AML-193 (cell line): ENCODE results near the gene SKIC8.

Experiments used
- DNase-seq, 2 experiments: peaks; one replicate each; lab custom pipeline; 2025; lab: John Stamatoyannopoulos, UW

Gene SKIC8

DNA sequence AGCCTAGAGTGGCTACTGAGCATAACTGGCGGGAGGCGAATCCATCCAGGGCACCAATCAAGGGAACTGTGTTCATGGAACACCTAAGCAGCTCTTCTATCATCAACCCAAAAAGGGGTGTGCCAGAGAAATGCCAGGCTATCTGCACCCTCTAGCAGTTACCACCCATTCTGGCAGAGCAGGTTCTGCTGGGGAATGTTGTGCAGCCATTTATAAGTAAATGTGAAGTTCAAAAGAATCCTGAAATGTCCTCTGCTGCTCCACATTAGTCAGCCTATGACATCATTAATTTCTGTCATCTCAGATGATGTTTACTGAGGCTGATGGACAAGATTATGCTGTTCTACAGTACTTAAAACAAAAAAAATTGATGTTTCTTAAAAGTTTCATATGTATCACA lies 7.7 kb downstream of the SKIC8 start:
- no peak for DNase-seq

DNA sequence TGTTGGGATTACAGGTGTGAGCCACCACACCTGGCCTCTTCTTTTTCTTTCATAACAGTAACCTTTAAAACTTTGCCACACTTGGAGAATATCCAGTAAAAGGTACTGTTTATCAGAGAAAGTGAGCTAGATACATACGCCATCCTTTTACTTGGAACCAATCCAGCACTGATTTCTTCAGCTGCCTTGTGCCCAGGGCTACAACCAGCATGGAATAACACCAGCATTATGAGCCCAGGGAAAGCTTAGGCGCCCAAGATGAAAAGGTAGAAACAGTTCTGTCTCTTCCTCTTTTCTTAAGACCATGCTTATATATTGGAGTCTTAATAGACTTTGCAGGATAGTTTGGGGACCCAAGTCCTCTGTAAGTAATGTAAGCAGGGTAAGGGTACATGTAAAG lies 8.4 kb downstream of the SKIC8 start:
- no peak for DNase-seq

DNA sequence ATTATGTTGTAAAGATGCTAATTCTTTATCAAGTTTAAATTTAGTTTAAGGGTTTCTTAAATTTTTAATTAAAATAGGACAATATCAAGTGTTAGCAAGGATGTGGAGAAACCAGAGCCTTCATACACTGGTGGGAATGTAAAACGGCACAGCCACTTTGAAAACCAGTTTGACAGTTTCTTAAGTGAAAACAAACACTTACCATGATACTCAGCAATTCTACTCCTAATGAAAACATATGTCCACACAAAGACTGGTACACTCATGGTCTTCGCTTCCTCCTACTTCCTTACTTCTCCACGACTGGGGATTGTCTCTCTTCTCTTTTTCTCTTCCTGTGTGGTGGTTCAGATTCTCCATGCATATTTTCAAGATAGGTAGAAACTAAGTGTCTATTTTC lies 9.2 kb downstream of the SKIC8 start:
- no peak for DNase-seq

DNA sequence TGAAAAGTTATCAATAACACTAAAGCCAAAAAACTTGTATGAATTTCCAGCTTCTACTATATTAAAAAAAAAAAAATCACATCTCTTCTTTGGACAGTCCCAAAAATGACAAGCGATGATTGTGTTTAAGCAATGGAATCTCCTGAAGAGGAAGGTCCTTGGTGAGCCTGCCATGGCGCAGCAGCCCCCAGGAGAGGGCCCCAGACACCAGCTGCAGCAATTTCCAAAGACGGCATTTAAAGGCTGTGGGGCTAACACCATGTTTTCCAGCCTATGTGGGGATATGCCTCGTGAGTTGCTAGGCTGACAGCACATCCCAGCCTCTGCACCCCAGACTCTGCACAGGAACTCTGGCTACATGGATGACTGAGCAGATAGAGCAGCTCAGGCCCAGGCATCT lies 14.7 kb downstream of the SKIC8 start:
- DNase-seq, result no peak

DNA sequence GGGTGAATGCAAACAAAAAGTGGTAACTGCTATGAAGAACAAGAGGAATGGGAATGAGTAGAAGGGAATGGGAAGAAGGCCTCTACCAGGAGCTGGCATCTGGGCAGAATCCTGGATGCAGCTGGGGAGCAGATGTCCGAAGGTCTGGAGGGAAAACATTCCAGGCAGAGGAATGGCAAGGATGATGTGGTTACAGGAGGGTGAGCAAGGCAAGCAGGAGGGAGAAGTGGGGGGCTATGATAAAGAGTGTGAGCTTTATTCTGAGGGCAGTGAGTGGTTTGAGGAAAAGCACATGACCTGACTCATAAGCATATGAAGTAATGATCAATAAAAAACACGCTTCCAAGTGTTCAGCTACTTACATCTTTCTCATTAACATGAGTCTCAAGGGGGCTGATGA lies 17.1 kb downstream of the SKIC8 start:
- DNase-seq, result no peak

DNA sequence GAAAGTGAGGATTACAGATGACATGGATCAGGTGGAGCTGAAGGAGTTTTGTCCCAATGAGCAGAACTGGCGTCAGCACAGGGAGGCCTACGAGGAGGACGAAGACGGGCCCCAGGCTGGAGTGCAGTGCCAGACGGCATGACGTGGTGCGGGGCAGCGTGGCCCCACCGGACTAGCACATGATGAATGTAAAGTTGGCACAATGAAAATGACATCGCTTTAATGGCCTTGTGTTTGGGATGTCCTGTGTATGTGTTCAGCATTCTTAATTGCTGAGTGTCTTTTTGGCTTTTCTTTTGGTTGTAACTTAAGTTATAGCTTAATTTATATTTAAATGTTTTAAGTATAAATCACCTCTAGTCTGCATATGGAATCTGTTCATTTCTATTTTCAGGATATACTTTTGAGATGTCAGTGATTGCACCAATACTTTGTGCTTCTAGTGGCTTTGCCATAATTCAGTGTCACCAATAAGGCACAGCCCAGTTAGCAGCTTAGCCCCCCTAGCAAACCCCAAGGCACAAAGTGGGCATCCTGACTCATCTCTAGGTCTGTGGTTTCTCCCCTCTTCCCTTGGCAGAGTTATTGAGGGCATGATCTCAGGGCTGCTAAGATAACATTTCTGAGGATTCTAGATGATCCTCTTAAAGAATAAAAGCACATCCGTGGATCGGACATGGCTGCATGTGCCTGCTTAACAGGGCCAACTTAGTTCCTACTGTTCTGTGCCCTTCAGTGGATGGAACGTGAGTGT lies 18.9 kb downstream of the SKIC8 start:
- DNase-seq, result no peak

DNA sequence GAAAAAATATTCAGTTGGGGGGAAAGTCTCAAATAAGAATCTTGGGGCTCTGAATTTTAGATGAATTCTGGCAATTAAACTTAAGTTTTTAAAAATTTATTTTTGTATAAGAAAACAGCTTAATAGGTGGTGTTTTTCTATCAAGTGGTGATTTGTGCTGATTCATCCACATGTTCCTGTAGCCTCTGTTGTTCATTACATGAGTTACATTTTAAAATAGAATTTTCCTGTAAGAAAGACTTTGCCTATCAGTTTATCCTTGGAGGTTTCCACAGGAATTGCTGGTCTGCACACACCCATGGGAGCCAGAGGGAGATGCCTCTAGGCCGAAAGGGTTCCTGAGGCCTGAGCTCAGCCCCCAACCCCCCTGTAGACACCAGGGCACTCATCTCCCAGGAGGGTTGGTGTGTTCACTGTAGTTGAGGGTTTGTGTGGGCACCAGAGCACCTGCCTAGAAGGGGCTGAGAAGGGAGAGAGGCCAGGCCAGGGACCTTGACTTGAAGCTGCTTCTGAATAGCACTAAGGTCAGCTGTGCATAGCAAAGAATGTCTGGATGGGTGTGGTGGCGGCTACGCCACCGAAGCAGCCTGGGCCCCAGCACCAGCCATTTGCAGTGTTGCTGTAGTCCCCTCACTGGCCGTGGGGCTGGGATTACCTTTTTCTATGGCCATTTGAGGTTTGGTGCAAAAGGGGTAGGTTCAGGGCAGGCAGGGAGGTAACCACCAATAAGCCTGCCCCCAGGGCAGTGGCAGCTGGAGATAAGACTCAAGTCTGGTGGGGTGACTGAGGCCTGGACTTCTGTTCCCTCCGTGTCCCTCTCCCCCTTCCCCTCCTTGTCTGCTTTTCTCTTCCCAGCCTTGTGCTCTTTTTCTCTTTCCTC lies 23.1 kb downstream of the SKIC8 start:
- DNase-seq, result no peak

DNA sequence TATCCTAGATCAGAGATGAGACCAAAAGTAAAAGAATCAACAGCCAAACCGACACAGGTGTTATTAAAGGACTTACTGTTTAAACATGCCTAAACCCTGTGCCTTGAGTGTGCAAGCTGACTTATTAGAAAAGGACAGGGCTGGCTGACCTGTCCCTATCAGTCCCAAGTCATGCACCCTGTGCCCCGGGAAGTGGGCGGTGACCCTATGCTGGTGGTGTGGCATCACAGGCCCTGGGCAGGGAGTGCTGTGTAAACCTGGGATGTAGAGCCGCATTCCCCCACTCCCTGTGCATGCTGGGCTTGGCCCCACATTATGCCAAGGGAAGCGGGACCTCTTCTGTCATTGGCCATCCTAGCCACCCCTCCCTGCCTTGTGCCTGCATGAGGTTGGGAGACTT lies 24.4 kb downstream of the SKIC8 start:
- no peak for DNase-seq

DNA sequence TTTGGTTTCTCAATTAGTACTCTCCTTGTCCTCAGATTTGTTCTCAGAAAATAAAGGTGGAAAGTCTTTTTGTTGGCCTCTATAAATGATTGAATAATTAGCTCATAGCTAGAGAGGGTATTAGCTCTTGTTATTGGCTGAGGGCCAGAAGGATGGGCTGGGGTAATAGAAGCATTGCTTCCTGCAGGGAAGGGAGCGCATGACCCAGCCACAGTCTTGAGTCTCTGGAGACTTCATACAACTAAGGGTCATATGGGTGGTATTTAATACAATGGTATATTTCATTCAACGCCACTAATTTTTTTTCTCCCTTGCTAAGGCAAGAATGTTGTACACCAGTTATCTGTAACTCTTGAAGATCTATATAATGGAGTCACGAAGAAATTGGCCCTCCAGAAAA lies 26.6 kb downstream of the SKIC8 start:
- DNase-seq, result no peak

DNA sequence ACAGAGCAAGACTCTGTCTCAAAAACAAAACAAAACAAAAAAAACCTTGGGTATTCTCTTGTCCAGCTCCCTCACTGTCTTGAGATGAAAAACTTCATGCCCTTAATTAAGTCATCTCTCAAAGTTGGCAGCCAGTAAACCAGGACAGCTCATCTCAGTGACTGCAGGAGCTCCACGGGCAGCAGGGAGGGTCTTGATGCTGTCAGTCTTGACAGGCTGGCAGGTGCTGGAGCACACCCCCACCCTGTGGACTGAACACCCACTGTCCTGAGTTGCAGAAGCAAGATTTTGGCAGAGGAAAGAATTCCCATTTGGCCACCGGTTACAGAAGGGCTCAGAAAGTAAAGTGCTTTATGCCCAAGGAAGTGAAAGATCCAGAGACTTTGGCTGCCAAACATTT lies 27.1 kb downstream of the SKIC8 start:
- no peak for DNase-seq

DNA sequence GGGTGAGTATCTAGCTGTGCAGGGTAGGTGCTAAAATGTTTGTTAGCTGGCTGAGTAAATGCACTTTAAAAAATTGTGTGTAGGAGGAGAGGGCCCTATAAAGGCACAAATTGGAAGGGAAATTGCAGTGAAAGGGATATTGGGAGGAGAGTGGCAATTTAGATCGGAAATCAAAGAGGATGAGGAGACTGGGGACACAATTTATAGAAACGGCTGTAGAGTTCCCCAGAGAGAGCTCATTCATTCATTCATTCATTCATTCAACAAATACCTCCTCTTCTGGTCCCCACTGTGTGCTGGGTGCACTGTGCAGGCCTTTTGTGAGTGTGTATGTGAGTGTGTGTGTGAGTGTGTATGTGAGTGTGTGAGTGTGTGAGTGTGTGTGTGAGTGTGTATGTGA lies 32.6 kb downstream of the SKIC8 start:
- no peak for DNase-seq

DNA sequence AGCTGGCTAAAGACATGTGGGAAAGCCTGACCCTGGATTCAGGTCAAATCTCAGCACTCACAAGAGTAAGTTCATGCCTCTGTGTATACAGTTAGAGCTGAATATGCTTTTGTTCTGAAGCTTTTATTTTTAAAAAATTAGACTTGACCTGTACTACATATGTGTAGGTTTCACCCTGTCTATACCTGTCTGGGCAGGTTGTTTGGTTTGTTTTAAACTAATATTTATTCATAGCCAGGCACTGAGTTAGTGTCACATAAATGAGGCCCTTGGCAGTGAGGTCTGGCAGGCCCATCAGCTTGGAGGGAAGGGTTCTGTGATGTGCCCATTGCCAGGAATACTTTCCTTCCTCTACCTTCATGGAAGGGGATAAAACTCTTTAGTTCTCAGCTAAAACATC lies 33.2 kb downstream of the SKIC8 start:
- DNase-seq, result no peak

DNA sequence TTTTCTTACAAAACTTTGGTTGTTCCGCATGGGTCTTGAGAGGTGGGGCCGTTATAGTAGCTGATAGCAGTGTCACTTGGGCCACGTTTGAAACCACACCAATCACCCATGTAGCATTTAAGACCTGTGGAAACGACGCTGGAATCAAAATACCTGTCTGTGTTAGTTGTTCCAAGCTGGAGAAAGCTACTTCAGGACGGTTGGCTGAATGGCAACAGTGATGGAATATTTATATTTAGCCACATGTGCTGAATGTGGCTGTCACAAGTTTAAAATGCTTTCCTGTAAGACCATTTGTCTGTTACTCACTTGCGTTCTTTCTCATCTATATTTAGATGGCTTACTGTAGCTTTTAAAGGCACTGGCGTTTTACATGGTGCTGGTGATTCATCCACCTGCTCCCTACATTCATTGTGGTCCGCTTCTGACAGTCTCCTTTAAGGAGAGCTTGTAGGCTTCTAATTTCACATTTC lies 33.6 kb downstream of the SKIC8 start:
- DNase-seq, result no peak

DNA sequence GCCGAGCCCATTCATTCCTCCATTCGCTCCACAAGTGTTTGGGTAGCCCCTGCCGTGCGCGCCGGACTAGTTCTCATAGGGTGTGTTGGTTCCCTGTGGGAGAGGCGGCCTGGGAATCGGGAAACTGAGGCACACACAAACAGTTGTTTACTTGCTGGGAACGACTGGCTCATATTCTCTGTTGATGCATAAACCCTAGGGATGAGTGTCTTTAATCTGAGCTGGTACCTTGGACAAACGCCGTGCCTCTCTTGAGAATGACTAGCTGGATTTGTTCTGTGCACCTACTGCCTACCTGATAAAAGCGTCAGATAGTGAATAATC lies 34.3 kb downstream of the SKIC8 start:
- no peak for DNase-seq

DNA sequence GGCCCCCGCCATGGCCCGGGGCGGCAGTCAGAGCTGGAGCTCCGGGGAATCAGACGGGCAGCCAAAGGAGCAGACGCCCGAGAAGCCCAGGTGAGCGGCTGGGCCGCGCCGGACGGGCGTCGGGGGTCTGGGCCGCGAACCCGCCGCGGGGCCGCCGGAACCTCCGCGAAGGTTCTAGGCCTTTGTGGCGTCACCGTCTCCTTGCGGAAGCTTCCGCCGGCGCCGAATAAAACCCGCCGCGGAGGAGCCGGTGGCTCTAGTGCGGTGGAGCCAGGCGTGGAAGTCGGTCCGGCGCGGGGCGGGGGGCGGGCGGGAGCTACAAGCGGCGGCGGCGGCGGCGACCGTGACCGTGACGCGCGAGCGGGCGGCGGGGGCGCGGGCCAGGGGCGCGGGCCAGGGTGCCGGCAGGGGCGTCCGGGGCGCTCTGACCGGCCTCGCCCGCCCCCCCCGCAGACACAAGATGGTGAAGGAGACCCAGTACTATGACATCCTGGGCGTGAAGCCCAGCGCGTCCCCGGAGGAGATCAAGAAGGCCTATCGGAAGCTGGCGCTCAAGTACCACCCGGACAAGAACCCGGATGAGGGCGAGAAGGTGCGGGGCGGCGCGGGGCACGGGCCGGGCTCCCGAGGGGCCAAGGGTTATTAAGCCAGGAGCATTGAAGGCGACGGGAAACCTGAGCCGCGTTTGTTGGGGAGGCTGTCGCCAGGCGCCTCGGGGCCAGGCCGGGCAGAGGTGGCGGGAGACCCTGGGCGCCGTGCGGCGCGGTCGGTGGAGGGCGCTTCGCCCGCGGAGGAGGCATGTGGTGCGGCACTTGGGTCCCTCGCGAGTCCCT lies 34.9 kb downstream of the SKIC8 start, which contains the start of gene DNAJA4:
DNAJA4 (plus strand) TSS at position 259 of the 833 bp plus-strand sequence; CDS start at position 461, 202 bp downstream.
- DNase-seq, result no peak

DNA sequence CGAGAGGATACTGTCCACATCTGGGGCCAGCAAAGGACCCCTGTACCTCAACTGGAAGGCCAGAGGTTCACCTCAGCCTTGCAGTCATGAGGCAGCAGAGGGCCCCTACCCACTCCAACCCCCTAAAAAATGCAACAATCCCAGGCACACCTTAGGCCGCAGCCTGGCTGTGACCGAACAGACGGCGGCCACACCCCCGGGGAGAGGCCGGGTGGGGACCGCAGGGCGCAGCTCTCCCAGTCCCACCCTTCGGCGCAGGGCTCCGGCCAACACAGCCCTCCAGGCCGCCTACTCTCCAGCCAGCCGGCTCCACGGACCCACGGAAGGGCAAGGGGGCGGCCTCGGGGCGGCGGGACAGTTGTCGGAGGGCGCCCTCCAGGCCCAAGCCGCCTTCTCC lies 35.5 kb downstream of the SKIC8 start:
- DNase-seq, result no peak

DNA sequence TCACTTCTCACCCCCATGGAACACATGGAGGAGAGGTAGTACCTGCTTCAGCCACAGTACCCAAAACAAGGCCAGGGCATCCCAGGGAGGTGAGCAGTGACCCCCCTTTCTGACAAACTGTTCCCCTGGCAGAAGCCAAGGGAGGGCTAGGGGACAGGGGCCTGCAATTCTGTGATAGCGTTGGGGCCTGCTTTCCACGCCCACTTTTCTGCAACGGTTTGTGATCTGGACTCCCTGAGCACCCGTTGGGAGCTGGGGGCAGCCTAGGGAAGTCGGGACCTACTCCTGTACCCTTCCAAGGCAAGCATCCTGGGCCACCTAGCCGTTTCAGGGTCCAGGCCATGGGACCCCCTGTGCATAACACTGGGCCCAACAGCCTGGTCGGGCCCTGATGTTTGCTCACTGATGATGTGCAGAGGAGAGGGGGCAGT lies 36.0 kb downstream of the SKIC8 start:
- no peak for DNase-seq

DNA sequence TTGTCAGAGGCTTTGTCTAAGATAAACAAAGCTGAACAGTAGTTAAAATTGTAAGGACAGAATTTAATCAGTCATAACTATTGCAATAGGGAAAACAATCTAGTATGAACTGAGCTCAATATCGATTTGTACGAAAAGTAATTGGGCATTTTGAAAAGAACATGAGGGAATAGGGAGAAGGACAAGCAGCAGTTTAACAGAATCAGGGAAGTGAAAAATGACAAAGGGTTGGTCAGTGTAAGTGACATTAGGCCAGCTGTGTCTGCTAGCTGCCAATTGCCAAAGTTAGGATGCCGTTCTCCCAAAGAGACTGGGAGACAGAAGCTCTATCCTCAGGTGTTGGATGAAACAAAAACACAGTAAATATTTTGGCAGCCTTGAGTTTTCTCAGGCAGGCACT lies 38.3 kb downstream of the SKIC8 start:
- DNase-seq, result no peak

DNA sequence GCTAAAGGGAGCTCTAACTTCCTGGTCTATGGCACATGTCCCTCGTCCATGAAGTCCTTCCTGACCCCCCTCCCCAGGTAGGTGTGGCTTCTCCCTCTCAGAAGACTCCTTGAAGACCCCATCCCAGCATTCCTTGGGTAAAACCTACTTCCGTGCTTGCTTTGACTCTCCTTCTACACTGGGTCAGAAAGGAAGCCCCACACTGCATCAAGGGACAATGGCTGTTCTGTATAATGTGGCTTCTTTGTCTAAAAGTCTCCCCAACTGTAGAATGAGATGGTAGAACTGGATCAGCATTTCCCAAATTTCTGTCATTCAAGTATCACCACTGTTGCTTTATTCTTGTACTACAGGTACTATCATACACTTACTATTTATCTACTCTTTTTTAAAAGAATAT lies 38.9 kb downstream of the SKIC8 start:
- no peak for DNase-seq

DNA sequence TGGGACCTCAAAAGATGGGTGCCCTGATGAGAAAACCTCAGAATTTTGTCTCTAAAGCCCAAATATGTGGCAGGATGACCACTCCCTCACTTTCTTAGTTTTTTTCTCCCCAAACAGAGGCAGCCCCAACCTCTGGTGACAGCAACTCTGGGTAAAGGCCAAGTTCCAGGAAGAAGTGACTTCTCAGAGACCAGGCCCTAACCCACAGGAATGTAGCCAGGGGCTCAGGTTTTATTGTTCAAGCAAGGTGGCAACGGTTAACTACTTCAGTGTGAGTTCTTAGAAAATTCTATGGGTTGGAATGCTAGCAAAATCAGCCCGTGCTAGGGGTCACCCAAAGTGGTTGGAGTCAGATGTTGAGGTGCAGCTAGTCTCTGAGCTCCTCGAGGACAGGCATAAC lies 40.2 kb downstream of the SKIC8 start:
- DNase-seq, result no peak

DNA sequence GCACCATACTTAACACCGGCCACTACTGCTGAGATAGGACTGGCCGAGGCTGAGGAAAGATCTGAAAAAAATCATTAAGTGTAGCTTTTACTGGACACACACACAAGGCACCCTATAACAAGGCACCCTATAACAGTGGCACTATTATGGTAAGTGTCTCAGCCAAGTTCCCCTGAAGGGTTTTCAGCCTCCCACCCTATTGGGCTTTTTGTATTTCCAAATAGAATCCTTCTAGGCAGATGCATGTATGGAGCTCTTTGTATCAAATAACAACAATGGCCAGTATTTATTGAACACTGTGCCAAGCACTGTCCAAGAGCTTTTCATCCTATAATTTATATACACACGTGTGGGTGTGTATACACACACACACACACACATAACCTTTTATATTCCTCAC lies 41.7 kb downstream of the SKIC8 start:
- DNase-seq, result no peak

DNA sequence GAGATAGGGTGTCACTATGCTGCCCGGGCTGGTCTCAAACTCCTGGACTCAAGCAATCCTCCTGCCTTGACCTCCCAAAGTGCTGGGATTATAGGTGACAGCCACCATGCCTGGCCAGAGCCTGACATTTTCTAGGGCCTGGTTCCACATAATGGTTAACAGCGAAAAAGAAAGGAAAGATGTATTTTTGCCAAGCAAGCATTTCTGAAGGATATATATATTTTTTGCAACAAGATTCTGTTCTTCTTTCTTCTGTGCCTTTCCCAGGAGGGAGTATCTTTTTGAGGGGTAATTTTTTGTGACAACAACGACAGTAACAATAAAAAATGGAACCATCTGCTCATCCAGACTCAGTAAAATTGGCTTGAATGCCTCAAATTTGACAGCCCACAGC lies 43.4 kb downstream of the SKIC8 start:
- no peak for DNase-seq
